Measurements from ENCODE around the gene LEMD2. TPM values are rescaled to one million over a fixed set of nuclear protein-coding genes. Genes with fewer than 3 reads are reported as not detected.

Gene LEMD2
- total RNA-seq, 1 donor from 2014 or later: 58.5 TPM

GRCh38 chr6:33819021-33819420 is 30.1 kb upstream of the LEMD2 start:
- no peak for DNase-seq

GRCh38 chr6:33818293-33818692 is 29.4 kb upstream of the LEMD2 start:
- DNase-seq: no peak

GRCh38 chr6:33817489-33817888 is 28.6 kb upstream of the LEMD2 start:
- DNase-seq: no peak

- DNase-seq: no peak
Measured at GRCh38 chr6:33816911-33817310, 28.0 kb upstream of the LEMD2 start.

GRCh38 chr6:33815854-33816253 is 26.9 kb upstream of the LEMD2 start:
- peak; percentile 51 for DNase-seq

- no peak for DNase-seq
Measured at GRCh38 chr6:33813990-33814985, 25.4 kb upstream of the LEMD2 start.

- DNase-seq: no peak
Measured at GRCh38 chr6:33813246-33813904, 24.4 kb upstream of the LEMD2 start.

- peak; percentile 78 for DNase-seq
Measured at GRCh38 chr6:33812669-33813068, 23.7 kb upstream of the LEMD2 start.

GRCh38 chr6:33809594-33809993 is 20.7 kb upstream of the LEMD2 start:
- no peak for DNase-seq

GRCh38 chr6:33808641-33809180 is 19.8 kb upstream of the LEMD2 start:
- DNase-seq: no peak

GRCh38 chr6:33807606-33808005 is 18.7 kb upstream of the LEMD2 start:
- DNase-seq: peak; percentile 64

GRCh38 chr6:33806841-33807240 is 17.9 kb upstream of the LEMD2 start:
- no peak for DNase-seq

- DNase-seq: no peak
Measured at GRCh38 chr6:33803571-33804053, 14.7 kb upstream of the LEMD2 start, which contains the start of gene MLN. MLN (minus strand) TSS chr6:33804003; CDS start chr6:33801163, 2,840 bp downstream.

GRCh38 chr6:33802186-33802958 is 13.4 kb upstream of the LEMD2 start:
- no peak for DNase-seq

GRCh38 chr6:33801611-33802010 is 12.7 kb upstream of the LEMD2 start:
- DNase-seq: no peak

GRCh38 chr6:33800248-33800969 is 11.5 kb upstream of the LEMD2 start:
- DNase-seq: no peak

GRCh38 chr6:33799454-33800113 is 10.7 kb upstream of the LEMD2 start:
- no peak for DNase-seq

- DNase-seq: no peak
Measured at GRCh38 chr6:33798343-33798848, 9.5 kb upstream of the LEMD2 start.

- no peak for DNase-seq
Measured at GRCh38 chr6:33797626-33798342, 8.9 kb upstream of the LEMD2 start.

GRCh38 chr6:33794910-33795623 is 6.1 kb upstream of the LEMD2 start:
- DNase-seq: no peak
